PC-3 (cell line): Measurements from ENCODE around the gene PARD6B. TPM values are rescaled to one million over a fixed set of nuclear protein-coding genes. Genes with fewer than 3 reads are reported as not detected.

ENCODE experiments used
- ATAC-seq: fragments of 200-7000 bp; cut with Tn5 transposase; 2 replicates; pipeline ENCODE4 v1.9.1; 2020; ENCODE audit warnings: mild to moderate bottlenecking, moderate library complexity
- BruUV-seq: library from RNA; stranded (reverse); fragments of 400-500 nt; replicated peaks from 2 replicates; lab custom pipeline; 2021; lab: Mats Ljungman, UMichigan
- CTCF ChIA-PET: fragments of 300-600 bp; sonication (Branson Sonifier 250); formaldehyde crosslinking; loops from one replicate; lab custom pipeline; 2022; ENCODE audit warnings: antibody characterized with exemption; lab: Charles Lee
- POLR2A ChIA-PET: fragments of 300-600 bp; sonication (Branson Sonifier 250); formaldehyde crosslinking; loops from one replicate; lab custom pipeline; 2022; ENCODE audit warnings: antibody characterized with exemption; ENCODE audit not compliant: unreplicated experiment; lab: Charles Lee
- DNase-seq: peaks from one replicate; pipeline ENCODE4 v3.0.0-alpha.2; 2015
- H2AFZ ChIP-seq: fragments of 300-600 bp; sonication (generic); 2 replicates; pipeline ENCODE4 v1.6.0; 2016; ENCODE audit warnings: antibody characterized with exemption, low read length
- H3F3A ChIP-seq: fragments of 300-600 bp; sonication (generic); one replicate; pipeline ENCODE4 v1.6.0; 2017; ENCODE audit warnings: antibody characterized with exemption, low read length, control low read depth, mild to moderate bottlenecking; ENCODE audit not compliant: unreplicated experiment
- H3K27ac ChIP-seq: fragments of 300-600 bp; sonication (generic); 2 replicates; pipeline ENCODE4 v1.5.1; 2016; ENCODE audit warnings: mild to moderate bottlenecking, low read length
- H3K27me3 ChIP-seq: fragments of 300-600 bp; sonication (generic); 2 replicates; pipeline ENCODE4 v1.6.1; 2016; ENCODE audit warnings: low read length, mixed read lengths
- H3K36me3 ChIP-seq: fragments of 300-600 bp; sonication (generic); 2 replicates; pipeline ENCODE4 v1.6.1; 2016; ENCODE audit warnings: low read depth, mixed run types, low read length, mixed read lengths
- H3K4me1 ChIP-seq: fragments of 300-600 bp; sonication (generic); 2 replicates; pipeline ENCODE4 v1.5.1; 2016; ENCODE audit warnings: low read length; ENCODE audit not compliant: insufficient read depth
- H3K4me2 ChIP-seq: fragments of 300-600 bp; sonication (generic); 2 replicates; pipeline ENCODE4 v1.6.0; 2016; ENCODE audit warnings: low read length
- H3K4me3 ChIP-seq: fragments of 300-600 bp; sonication (generic); 2 replicates; pipeline ENCODE4 v1.5.1; 2016; ENCODE audit warnings: mild to moderate bottlenecking, low read length, mixed read lengths
- H3K79me2 ChIP-seq: fragments of 300-600 bp; sonication (generic); 2 replicates; pipeline ENCODE4 v1.6.1; 2017; ENCODE audit warnings: low read length, mixed read lengths
- H3K9ac ChIP-seq: fragments of 300-600 bp; sonication (generic); 2 replicates; pipeline ENCODE4 v1.6.0; 2016; ENCODE audit warnings: mild to moderate bottlenecking, low read length
- H3K9me2 ChIP-seq: fragments of 300-600 bp; sonication (generic); replicated peaks from 2 replicates; pipeline ENCODE4 v1.6.1; 2016; ENCODE audit warnings: mixed run types, low read length, mixed read lengths
- H3K9me3 ChIP-seq: fragments of 300-600 bp; sonication (generic); 2 replicates; pipeline ENCODE4 v1.6.1; 2016; ENCODE audit warnings: low read length, mixed read lengths
- H4K20me1 ChIP-seq: fragments of 300-600 bp; sonication (generic); 2 replicates; pipeline ENCODE4 v1.6.1; 2016; ENCODE audit warnings: low read length, mixed read lengths
- EZH2 ChIP-seq: fragments of 300-600 bp; sonication (generic); IDR thresholded peaks from one replicate; pipeline ENCODE4 v1.6.1; 2017; ENCODE audit warnings: antibody characterized with exemption, mild to moderate bottlenecking, low read length; ENCODE audit not compliant: unreplicated experiment
- EZH2phosphoT487 ChIP-seq: fragments of 300-600 bp; sonication (generic); IDR thresholded peaks from 2 replicates; pipeline ENCODE4 v1.6.1; 2018; ENCODE audit warnings: mild to moderate bottlenecking, antibody characterized with exemption, low read length, borderline replicate concordance
- intact Hi-C: fragments of 100-400 bp; cut with micrococcal nuclease; formaldehyde crosslinking; loops from 2 replicates; pipeline ENCODE4 v1.9.0; 2023
- total RNA-seq: library from RNA; depleted of rRNA; stranded (reverse); fragments of >200 nt; gene quantifications from 2 replicates; pipeline ENCODE4 v1.2.3, GENCODE V29; 2014
- TF ChIP-seq, protein P1 (sequence below): fragments of 300-600 bp; sonication (generic); conservative IDR thresholded peaks from 2 replicates; pipeline ENCODE4 v1.5.1; 2017; ENCODE audit warnings: antibody characterized with exemption, low read depth, mild to moderate bottlenecking, low read length

Gene PARD6B
- total RNA-seq, 1 experiment from 2014 or later, result 4.3 TPM

- Histone ChIP-seq H3K27ac (peak overlapping the region; percentile 6; the same call in 1 of the 2 replicates), H3K4me3 (peak overlapping the region; percentile 76), H3K9me2 (no peaks in the 10 kb centered on the region), H3K9me3 (no peaks in the 10 kb centered on the region), H3K36me3 (no peaks in the 10 kb centered on the region), H2AFZ (peak overlapping the region; percentile 85), H3F3A (peaks cover 2% of the 10 kb centered on the region), H3K4me2 (peak overlapping the region; percentile 97), H4K20me1 (peaks cover 5% of the 10 kb centered on the region; the same call in 1 of the 2 replicates), H3K79me2 (peaks cover 38% of the 10 kb centered on the region), H3K9ac (peak overlapping the region; percentile 52), H3K27me3 (no peaks in the 10 kb centered on the region), H3K4me1 (peaks cover 55% of the 10 kb centered on the region)
- CTCF ChIA-PET, result interaction anchor here (0.9 kb wide), 1 partner anchor 19 kb away, joined by 7 read pairs; no protein-coding TSS in a partner anchor
- DNase-seq (peak; percentile 37), ATAC-seq (peak; percentile 1)
- TSS peak; percentile 62 for BruUV-seq
- TF ChIP-seq, protein P1, sequence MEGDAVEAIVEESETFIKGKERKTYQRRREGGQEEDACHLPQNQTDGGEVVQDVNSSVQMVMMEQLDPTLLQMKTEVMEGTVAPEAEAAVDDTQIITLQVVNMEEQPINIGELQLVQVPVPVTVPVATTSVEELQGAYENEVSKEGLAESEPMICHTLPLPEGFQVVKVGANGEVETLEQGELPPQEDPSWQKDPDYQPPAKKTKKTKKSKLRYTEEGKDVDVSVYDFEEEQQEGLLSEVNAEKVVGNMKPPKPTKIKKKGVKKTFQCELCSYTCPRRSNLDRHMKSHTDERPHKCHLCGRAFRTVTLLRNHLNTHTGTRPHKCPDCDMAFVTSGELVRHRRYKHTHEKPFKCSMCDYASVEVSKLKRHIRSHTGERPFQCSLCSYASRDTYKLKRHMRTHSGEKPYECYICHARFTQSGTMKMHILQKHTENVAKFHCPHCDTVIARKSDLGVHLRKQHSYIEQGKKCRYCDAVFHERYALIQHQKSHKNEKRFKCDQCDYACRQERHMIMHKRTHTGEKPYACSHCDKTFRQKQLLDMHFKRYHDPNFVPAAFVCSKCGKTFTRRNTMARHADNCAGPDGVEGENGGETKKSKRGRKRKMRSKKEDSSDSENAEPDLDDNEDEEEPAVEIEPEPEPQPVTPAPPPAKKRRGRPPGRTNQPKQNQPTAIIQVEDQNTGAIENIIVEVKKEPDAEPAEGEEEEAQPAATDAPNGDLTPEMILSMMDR, result no peak
- TF ChIP-seq EZH2, result no peak
- TF ChIP-seq EZH2phosphoT487, result no peak
- intact Hi-C loops, result loop anchor here (2.0 to 10.0 kb wide), 3 partner anchors 15 to 615 kb away; partner anchors contain the start of gene UBE2V1
- POLR2A ChIA-PET, result no interaction called here
These were observed 1.2 kb upstream of the PARD6B start for GRCh38 chr20:50729901-50730764.

- Histone ChIP-seq H4K20me1 (peaks cover 9% of the 10 kb centered on the region; the same call in 1 of the 2 replicates), H3K9ac (peak overlapping the region; percentile 52), H3F3A (peaks cover 6% of the 10 kb centered on the region), H3K4me3 (peak overlapping the region; percentile 76), H3K4me1 (peaks cover 55% of the 10 kb centered on the region), H3K4me2 (peak overlapping the region; percentile 97), H3K9me3 (no peaks in the 10 kb centered on the region), H3K79me2 (peaks cover 44% of the 10 kb centered on the region), H3K36me3 (no peaks in the 10 kb centered on the region), H3K27me3 (no peaks in the 10 kb centered on the region), H2AFZ (peak overlapping the region; percentile 85), H3K9me2 (no peaks in the 10 kb centered on the region), H3K27ac (peak overlapping the region; percentile 6; the same call in 1 of the 2 replicates)
- no peak for TF ChIP-seq EZH2phosphoT487
- TF ChIP-seq, protein P1, result no peak
- intact Hi-C loops, result loop anchor here (1.0 to 10.0 kb wide), 4 partner anchors 14 to 616 kb away; partner anchors contain the start of gene UBE2V1
- DNase-seq, result no peak
- ChIA-PET CTCF (interaction anchor here (0.9 kb wide), 1 partner anchor 19 kb away, joined by 7 read pairs; no protein-coding TSS in a partner anchor), POLR2A (no interaction called here)
- no peak; the same call in 1 of the 2 replicates for ATAC-seq
- no TSS peak for BruUV-seq
These were observed 670 bp upstream of the PARD6B start for GRCh38 chr20:50730765-50731054.
